HCT116 (cell line): ENCODE results near the gene SEZ6.

Experiments used
- POLR2A ChIP-seq: IDR thresholded peaks from 2 replicates; pipeline ENCODE4 v1.7.0; 2011; ENCODE audit warnings: borderline replicate concordance; ENCODE audit not compliant: insufficient read depth, insufficient read length; ENCODE audit errors: extremely low read depth
- REST ChIP-seq: IDR thresholded peaks from 2 replicates; pipeline ENCODE4 v1.6.1; 2012; ENCODE audit warnings: low read depth

GRCh38 chr17:28985950-28986713, 19.7 kb downstream of the SEZ6 start:
- TF ChIP-seq REST: no peak
- TF ChIP-seq POLR2A: no peak
